HG03565 (cell line): Measurements from ENCODE around the gene CSPG4.
"Not testable (repeated sequence)": the region's sequence is repeated elsewhere in the genome, so short reads cannot be mapped to it uniquely, and the experiment has no call there.

Source experiments
- ATAC-seq: cut with Tn5 transposase; IDR thresholded peaks from one replicate; pipeline ENCODE4 v1.9.1; 2021; ENCODE audit warnings: mild to moderate bottlenecking, moderate library complexity; ENCODE audit not compliant: unreplicated experiment

CSPG4 gene

DNA sequence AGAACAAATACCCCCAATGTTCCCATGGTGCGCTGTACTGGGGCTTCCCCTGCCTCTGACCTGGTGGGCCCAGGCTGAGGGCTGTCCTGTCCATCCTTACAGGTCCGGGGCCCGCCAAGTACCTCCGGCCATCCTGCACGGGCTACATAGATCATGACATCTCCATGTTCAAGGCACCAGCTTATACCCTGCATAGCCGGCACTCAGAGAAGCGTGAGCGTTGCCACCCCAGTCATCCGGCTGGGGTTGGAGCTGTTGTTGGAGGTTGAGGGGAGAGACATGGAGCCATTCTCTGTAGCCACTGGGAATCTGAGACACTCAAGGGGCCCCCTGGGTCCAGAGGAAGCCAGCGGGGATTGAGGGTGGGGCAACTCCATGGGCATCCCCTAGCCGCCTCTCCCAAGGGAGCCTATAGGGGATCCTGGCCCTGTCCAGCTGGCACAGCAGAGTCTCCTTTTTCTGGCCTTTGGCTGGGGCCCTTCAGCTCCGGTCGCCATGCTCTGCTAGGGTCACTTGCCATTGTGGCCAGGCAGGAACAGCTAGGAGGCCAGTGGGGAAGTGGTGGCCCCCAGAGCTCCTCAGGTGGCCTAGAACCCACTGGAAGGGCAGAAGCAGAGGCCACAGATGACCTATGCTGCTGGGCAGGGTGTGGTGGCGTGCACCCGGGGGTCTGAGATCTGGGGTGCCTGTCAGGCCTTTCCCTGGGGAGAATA lies 12.5 kb upstream of the CSPG4 start:
- ATAC-seq, result no peak

DNA sequence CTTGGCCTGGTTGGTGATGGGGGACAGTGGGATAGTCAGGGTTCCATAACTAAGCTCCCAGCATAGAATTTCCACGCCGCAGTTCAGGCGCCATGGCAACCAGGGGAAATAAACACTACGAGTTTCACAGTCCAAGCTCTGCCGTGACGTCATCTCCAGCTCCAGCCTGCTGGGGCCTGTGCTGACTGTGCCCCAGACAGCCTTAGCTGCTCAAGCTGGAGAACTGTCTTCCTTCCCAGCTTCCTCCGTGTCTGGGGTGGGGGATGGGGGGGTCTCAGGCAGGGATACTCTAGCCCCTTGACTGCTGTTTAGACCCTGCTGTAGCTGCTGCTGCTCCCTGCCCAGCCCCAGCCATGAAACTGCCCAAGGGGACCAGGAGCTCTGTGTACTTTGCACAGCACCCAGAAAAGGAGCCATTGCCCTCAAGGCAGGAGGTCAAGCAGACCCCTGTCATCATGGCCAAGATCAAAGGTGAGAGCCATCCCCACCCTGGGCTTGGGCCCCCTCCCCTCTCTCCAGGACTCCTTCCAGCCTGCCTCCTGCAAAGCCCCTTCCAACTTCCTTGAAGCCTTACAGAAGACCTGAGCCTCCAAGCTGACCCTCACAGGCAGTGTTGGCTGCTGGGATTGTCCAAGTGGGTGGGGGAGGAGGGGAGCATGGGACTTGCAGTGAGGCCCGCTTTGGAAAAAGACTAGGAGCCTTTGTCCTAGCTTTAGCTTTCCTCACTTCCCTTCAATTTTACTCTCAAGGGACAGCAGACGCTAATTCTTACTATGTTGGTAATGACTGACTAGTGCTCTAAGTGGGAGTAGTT lies 11.4 kb upstream of the CSPG4 start:
- no peak for ATAC-seq

DNA sequence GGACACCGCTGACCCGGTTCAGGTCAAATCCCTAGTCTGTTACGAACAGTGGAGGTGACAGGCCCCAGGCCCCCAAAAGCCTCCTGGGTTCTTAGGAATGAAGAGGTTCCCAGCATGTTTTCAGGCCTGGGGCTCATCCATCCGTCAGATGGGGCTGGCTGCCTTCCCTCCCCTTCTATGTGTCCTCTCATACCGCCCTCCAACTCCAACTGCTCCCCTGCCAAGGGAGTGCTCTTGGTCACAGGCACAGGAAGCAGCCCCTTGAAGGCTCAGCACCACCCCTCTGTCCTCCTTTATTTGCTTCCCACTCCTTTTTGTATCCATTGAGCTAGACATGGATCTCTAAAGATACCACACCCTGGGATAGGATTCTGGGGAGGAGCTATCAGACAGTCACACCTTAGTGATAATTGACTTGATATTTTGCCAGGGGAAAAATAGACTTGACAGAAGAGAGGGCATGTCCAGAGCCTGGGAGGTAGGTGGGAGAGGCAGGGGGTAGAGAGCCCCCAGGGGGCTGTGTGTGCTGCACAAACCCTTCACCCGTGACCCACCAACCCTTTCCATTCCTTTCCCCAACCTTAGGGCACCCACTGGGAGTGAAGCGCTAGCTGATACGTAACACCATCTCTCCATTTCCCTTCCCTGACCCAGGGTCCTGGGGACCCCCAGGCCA lies 10.7 kb upstream of the CSPG4 start:
- no peak for ATAC-seq

DNA sequence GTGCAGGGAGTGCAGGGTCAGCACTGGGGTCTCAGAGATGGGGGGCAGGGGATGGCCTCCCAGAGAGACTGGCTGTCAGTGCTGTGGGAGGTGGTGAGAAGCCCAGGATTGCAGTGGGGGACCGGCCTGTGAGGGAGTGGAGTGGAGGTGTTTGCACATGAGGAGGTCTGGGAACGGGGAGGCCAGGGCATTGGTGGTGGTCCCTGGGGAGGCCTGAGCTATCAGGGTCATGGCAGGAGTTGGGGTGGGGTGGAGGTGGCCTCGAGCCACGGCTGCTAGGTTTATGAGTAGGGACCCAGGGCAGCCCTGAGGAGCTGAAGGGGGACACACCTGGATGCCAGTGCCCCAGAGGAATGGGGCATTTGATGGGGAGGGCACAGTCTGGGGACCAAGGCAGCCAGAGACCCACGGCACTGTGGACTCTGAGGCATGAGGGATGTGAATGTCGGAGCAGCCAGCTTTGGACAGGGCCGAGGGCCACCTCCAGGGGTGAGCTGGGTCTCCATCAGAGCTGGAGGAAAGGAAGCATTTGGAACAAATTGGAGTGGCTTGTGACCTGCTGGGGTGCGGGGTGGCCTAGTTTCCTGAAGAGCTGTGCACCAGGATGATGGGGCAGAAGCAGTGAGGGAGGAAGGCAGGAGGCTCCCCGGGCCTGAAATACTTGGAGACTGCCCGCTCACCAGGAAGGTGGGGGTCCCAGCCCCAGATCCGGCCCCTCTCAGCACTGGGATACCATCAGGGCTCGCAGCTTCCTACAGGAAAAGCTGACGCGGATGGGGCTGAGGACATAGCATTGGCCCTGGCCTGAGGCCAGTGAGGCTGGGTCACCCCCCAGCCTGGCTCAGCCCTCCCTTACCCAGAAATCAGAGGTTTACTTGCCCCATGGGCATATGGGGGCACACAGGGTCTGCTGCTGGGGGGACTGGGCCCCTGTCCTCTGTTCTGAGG lies 9.5 kb upstream of the CSPG4 start:
- no peak for ATAC-seq

DNA sequence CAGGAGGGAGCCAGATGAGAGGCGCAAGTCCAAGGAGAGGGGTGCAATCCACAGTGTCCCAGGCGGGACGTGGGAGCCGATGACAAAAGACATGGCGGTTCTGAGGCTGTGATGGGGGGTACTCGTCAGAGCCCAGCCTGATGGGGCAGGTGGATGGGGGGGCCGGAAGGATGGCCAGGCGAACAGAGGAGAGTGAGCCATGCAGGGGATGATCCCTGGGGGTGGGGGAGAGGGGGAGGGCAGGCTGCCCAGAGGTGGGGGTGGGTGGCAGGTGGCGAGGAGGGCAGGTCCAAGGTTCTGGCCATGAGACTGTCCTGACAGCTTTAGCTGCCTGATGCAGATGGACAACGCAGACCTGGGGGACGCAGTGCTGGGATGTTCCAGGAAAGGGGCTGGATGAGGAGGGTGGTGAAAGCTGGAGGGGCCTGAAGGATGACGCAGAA lies 8.9 kb upstream of the CSPG4 start:
- no peak for ATAC-seq

DNA sequence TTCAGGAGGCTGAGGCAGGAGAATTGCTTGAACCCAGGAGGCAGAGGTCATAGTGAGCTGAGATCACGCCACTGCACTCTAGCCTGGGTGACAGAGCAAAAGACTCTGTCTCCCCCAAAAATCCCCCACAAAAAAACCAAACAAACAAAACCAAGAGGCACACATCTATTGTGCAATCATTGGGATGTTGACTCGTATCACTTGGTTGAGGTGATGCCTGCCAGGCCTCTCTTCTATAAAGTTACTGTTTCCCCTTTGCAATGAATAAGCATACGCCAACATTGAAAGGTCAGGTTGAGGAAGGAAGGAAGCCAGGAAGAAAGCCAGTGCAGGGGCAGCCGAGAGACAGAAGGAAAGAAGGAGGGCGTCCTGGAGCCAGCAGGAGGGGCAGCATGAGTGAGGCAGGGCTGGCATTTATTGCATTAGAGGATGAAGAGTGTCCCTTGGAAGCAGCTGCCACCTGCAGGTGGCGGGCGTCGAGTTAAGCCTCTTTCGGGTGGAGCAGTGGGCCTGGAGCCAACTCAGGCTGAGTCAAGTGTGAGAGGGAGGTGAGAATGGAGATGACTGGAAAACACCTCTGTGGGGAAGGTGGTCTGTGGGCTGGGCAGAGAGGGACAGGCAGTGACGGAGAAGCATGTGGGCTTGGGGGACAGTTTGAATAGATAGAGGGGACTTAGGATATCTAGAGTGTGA lies 8.3 kb upstream of the CSPG4 start:
- no peak for ATAC-seq

DNA sequence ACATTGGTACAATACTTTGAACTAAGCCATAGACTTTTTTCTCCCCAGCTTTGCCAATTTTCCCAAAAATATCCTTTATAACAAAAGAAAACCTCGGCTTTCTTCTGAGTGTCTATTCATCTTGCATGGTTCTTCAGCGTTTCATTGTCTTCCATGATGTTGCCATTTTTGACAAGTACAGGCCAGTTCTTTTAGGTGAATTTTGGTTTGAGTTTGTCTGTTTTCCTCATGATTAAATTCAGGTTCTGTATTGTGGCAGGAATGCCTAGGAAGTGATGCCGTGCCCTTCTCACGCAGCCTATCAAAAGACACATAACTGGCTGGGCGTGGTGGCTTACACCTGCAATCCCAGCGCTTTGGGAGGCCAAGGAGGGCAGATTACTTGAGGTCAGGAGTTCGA lies 7.6 kb upstream of the CSPG4 start:
- ATAC-seq, result no peak

DNA sequence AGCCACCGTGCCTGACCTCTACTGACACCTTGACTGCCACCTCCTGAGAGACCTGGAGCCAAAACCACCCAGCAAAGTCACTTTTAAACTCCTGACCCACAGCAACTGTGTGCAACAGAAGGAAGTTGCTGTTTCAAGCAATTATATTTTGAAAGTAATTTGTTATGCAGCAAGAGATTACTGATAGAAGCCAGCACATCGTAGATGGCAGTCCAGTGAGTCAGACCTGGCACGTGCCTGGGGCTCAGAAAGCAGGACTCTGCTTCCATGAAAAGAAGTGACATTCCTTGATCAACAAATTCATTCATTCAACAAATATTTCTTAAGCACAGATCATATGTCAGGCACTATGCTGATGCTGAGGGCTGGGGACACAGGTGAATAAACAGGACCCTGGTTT lies 5.7 kb upstream of the CSPG4 start:
- ATAC-seq, result no peak

DNA sequence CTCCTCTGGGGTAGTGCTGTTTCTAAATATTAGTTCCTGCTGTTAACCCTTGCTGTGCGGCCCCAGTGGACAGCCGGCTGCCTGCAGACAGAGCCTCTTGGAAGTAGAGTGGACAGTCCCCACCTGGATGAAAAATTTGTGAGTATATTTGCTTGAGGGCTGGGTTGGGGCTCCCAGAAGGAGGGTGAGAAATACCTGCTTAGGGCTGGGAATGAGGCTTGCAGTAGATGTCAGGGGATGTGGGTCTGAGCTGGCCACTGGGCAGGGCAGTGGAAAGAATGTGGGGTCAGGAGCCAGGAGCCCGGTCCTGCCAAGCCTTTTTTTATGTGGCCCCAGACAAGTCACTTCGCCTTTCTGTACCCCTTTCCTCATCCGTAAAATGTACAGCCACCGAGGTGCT lies 4.4 kb upstream of the CSPG4 start:
- ATAC-seq, result not testable (repeated sequence)

DNA sequence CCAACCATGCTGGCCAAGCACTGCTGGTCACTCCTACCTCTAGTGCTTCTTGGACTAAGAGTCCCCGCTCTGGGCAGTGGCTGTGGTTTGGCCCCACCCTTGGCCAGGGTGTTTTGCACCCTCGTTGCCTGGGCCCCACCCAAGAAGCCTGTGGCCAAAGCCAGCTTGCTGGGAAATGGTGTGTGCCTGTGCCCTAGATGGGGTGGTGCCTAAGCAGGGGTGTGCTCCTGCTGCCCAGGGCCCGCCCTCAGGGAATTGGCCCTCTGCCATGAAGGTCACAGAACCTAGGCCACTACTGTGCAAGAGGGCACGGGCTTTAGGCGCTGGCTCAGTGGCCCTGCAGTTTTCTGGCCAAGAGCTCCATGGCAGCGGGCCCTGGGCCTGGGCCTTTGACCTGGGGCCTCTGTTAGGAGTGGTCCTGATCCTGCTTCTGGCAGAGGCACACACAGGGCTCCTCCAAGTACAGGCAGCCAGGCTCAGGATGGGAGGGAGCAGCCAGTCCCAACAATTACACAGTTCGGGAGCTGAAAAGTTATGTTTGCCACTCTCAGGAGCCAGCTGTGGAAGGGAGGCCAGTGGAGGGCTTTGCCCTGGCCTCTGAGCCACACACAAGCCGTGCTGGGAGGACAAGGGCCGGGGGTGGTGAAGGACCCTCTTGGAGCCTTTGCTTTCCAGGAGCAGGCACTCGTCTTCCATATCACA lies 3.8 kb upstream of the CSPG4 start:
- not testable (repeated sequence) for ATAC-seq

DNA sequence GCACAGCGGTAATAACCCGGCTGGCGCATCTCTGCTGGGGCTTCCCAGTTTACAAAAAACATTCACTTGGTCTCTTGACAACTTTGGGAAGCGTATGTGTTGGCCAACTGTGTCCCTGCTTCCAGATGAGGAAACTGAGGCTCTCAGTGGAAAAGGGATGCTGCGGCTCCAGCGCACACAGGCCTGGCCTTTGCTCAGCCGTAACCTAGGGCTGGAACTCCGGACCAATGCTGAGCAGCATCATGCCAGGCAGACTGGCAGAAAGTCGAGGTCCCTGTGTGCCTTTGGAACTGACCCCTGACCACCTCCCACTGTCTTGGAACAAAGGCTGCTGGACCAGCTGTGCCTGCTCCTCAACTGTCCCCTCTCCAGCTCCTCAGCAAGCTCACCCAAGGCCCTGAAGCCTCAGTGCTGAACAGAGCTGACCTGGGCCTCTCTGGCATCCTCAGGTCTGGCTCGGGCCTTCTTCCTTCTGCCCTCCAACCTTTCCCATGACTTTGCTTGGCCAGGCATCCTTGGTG lies 2.7 kb upstream of the CSPG4 start:
- not testable (repeated sequence) for ATAC-seq

DNA sequence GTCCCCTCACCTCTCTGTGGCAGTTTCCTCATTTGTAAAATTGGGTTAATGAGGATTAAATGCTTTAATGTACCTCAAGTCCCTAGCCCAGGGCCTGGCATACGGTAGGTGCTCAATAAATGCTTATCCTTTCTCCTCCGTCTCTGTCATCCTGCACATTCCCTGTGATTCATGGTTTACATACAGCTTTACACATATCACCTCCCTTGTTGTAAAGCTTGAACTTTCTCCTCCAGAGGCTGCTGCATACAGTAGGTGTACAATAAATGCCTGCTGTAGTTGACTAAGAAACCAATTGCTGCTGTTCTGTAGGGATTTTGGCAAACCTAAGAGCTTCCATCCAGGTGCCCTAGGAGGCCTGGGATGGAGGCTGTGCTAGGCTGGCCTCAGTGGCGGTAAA lies 1.5 kb upstream of the CSPG4 start:
- no peak for ATAC-seq

DNA sequence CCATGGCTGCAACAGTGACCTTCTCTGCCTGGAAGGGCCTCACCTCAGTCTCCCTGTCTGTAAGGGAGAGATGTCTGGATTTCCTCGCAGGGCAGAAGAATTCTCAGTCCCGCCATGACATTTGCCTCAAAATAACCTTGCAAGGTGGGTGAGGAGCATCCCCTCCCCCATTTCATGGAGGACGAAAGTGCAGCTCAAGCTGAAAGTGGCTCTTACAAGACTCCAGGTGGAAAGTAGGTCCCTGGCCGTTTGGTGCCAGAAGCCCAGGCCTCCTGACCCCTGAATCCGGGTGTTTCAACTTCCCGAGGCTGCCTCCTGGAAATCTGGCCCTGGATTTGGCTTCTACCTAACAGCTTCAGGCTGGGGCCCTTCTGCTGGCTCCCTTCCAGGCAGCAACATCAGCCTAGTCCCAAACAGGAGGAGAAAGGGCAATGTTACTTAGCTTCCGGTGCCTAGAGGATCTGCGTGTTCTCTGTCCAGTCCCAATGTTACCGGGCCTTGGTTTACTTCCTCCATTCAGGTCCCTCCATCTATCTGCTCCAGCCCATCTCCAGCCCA lies 769 bp upstream of the CSPG4 start:
- ATAC-seq, result no peak

DNA sequence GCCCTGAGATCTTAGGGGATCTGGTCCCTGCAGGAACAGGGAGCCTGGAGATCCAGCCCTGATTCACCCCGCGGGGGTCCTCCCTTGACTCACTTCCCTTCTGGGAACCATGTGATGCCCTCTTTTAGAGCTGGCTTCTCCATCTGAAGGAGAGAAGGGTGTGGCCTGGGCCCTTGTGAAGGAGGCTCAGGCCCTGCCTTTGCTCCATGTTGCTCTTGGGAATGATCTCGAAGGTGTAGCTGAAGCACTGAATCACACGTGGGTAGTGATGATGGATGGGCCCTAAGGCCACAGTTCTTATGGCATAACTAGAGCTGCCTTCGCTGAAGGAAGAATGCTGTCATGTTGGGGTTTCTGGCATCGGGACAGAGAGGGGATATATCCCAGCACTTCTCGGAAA lies 1.2 kb downstream of the CSPG4 start:
- not testable (repeated sequence) for ATAC-seq

DNA sequence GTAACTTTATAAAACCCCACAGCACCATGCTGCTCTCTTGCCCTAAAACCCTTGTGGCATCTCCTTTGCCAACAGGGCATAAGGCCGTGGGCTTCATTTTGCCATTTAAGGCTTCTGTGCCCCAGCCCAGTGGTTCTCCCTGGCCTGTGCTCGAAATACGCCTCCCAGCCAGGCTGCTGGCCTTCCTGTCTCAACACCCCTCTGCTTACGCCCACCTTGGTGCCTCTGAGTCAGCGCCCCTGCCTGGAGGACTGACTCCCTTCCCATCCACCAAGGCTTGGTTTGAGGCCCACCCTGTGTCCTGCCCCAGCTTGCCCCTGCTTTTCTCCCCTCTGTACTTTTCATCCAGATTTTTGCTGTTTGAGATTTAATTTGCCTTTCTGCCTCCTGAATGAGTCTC lies 1.8 kb downstream of the CSPG4 start:
- not testable (repeated sequence) for ATAC-seq

DNA sequence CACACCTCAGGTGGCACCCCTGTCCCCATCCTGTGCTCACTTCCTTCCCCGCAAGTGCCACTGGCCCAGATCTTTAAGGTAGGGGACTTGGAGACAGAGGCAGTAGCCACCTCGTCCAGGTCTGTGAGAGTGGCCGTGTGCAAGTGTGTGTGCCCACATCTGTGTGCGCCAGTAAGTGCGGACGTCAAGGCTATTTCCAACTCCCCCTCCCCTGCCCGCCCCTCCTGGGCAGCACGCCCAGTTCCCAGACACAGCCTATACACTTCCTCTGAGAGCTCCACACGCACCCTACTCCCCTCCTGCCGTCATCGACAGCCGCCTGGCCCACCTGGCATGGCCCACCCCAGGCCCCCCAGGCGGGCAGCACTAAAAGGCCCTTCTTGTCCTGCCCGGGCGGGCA lies 3.2 kb downstream of the CSPG4 start:
- not testable (repeated sequence) for ATAC-seq

DNA sequence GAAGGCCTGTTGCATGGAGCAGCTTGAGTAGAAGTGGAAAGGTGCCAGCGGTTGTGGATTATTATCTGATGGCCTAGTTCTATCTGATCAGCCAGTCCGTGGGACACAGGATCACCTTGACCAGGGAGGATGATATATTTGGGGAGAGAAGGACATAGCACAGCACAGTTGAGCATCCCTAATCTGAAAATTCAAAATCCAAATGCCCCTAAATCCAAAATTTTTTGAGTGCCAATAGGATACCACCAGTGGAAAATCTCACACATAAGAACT lies 6.0 kb downstream of the CSPG4 start:
- ATAC-seq, result no peak

DNA sequence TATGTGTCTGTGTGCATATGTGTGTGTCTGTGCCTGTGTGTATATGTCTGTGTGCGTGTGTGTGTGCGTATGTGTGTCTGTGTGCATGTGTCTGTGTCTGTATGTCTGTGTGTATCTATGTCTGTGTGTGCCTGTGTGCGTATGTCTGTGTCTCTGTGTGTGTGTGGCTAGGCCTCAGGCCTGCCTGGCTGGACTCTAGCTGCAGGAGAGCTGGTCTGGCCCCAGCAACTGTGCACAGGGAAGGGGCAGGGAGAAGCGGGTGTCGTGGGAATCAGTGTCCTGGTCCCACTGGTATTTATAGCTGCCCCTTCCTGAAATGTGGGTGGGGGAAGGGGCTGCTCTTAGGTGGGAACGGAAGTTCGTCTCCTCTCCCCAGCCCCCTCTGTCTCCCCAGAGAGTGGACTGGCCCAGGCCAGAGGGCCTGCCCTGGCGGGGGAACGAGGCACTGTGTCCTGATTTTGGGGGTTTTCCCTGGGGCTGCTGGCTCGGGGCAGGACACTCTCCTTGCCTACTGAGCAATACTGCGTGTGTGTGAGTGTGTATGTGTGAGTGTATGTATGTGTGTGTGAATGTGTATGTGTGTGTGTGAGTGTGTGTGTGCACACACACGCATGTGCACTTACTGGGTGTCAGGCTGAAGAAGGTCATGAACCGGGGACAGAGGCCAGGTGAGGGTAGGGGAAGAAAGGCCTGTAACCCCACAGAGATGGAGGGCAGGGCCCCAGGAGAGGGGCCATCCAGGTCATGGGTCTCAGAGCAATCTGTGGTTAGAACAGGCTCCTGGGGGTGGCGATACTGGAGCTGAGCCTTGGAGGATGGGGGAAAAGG lies 6.6 kb downstream of the CSPG4 start:
- ATAC-seq, result no peak
